RWPE1 (cell line): ENCODE data around the gene DGCR6L.
A peak's percentile ranks its signal among the peaks of the same experiment; 100 is the strongest.
"Not testable (repeated sequence)": the region's sequence is repeated elsewhere in the genome, so short reads cannot be mapped to it uniquely, and the experiment has no call there.

Experiments
- CTCF ChIA-PET: fragments of 350-600 bp; sonication (Branson Sonifier 250); formaldehyde crosslinking; extraction: SDS; loops from one replicate; lab custom pipeline; 2021; lab: Yijun Ruan, JAX
- POLR2A ChIA-PET: fragments of 400-600 bp; formaldehyde crosslinking; extraction: SDS; loops from one replicate; lab custom pipeline; 2020; ENCODE audit warnings: antibody characterized with exemption; ENCODE audit not compliant: low non-redundant PET; lab: Yijun Ruan, JAX
- DNase-seq: peaks from one replicate; pipeline ENCODE4 v3.0.0; 2012; ENCODE audit warnings: low spot score
- H3K27ac ChIP-seq: fragments of 450-650 bp; 2 replicates; pipeline ENCODE4 v1.5.1; 2017
- TF ChIP-seq, protein P1 (sequence below): fragments of 450-650 bp; conservative IDR thresholded peaks from 2 replicates; pipeline ENCODE4 v1.5.1; 2017; ENCODE audit warnings: low read depth, mild to moderate bottlenecking

DGCR6L gene

DNA sequence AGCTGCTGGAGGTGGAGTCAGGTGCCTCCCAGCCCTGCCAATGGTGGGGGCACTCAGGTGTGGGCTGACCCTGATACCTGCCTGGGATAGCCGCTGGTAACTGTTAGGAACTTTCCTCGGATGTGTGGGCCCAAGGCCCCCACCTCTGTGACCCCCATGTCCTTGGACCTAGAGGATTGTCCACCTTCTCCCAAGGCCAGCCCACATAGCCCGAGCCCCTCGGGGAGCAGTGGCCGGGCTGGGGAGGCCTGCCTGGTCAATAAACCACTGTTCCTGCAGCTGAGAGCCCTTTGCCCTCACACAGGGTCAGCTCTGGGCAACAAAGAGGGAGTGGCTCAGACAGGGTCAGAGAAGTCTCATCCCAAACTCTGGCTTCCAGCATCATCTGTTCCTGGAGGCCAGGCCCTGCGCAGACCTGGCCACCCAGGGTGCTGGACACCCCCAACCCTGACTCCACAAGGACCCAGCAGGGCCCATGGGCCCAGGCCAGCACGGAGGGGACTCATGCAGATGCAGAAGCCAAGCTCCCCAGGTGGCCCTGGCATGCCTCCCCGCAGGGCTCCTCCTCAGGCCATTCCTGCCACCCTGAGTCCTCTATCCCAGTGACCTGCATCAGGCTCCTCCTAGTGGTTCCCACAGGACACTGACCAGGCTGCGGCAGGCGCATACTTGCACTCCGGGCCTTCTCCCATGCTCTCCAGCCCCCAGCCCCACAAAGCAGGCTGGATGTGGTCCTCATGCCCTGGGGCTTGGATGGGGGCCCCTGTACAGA, 6.4 kb downstream of the DGCR6L start:
- CTCF ChIA-PET, POLR2A ChIA-PET, DNase-seq, H3K27ac ChIP-seq: not testable (repeated sequence)

DNA sequence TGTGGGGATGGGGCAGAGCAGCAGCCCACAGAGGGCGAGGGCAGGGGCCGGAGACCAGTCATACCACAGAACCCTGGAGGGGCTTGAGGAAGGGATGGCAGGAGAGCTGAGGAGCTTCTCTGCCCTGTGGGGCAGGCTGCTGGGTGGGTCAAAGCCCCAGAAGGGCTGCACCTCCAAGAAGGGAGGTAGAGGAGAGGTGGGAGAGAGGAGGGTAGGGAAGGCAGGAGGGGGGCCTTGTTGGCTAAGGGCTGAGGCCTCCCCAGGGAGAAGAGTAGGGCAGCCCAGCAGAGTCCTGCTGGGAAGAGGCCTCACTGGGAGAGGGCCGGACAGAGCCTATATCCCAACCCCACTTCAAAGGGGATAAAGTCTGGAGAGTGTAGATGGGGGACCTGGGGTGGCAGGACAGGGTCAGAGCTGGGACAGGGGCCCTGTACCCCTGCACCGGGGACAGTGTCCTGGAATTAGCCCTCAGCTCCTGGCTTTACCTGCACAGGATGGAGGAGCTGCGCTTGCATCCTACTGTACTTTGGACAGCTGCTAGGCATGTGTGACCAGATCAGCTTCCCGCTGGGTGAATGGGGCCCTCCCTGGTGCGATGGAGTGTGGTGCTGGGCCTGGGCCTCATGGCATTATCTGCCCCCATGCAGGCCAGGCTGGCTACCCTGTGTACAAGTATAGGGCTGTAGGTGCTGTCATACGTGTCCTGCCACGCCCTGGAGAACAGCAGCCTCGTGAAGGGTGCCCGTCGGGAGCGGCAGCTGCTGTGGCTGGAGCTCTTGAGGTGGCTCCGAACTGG, 7.3 kb downstream of the DGCR6L start:
- DNase-seq = no peak
- peak overlapping the region; percentile 38 for H3K27ac ChIP-seq
- ChIA-PET CTCF (no interaction called here), POLR2A (no interaction called here)
- TF ChIP-seq, protein P1, sequence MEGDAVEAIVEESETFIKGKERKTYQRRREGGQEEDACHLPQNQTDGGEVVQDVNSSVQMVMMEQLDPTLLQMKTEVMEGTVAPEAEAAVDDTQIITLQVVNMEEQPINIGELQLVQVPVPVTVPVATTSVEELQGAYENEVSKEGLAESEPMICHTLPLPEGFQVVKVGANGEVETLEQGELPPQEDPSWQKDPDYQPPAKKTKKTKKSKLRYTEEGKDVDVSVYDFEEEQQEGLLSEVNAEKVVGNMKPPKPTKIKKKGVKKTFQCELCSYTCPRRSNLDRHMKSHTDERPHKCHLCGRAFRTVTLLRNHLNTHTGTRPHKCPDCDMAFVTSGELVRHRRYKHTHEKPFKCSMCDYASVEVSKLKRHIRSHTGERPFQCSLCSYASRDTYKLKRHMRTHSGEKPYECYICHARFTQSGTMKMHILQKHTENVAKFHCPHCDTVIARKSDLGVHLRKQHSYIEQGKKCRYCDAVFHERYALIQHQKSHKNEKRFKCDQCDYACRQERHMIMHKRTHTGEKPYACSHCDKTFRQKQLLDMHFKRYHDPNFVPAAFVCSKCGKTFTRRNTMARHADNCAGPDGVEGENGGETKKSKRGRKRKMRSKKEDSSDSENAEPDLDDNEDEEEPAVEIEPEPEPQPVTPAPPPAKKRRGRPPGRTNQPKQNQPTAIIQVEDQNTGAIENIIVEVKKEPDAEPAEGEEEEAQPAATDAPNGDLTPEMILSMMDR = no peak

DNA sequence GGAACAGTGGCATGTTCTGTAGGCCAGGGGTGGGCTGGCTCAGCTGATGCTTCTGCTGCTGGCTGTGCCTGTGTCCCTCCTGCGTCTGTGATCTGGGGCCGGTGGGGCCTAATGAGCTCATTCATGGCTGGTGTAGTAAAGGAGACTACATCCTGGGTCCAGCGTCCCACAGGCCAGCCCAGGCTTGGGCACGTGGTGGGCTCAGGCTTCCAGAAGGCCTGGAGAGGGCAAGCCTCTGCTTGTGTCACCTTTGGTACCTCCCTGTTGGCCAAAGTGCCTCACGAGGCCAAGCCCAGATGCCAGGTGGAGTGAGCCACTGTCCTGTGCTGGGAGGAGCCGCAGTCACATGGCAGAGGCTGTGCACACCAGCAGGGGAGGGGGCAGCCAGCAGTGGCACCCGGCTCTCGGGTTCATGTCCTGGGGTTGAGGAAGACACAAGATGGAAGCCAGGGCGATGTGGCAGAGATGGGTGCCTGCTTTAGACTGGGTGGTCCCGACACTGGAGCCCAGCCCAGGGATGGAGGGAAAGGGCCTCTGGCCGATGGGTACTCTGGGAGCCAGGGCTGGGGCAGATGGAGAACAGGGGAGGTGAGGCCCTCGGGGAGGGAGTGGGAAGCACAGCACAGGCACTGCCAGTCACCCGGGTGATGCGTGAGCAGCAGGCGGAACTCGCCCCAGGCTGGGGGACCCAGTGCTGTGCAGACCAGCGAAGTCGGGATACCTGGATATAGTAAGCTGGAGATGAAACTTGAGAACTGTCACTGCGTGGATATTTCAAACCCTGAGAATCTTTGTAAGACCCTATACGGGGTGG, 8.4 kb downstream of the DGCR6L start:
- POLR2A ChIA-PET = not testable (repeated sequence)

DNA sequence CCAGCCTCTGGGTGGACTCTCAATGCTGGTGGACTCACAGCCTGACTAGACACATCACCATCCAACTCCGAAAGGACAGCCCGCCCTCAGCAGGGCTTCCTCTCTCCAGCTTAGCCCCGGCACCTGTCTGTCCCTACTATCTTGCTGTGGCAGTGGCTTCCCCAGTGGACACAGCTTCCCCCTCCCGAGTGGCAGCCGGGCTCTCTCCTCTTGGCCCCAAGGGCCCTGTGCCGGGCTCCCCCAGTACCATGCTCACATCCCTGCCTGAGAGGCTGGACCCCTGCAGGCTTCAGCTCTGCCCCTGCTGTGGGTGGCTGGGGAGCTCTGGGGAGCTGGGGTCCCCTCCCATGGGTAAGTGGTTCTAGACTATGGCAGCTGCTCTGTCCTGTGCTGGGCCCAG, 9.1 kb downstream of the DGCR6L start:
- H3K27ac ChIP-seq = peak overlapping the region; percentile 21; the same call in 1 of the 2 replicates
- CTCF ChIA-PET, POLR2A ChIA-PET: not testable (repeated sequence)

More for the DNA sequence above, 8.4 kb downstream of the DGCR6L start:
- H3K27ac ChIP-seq = peak overlapping the region; percentile 38
- DNase-seq, CTCF ChIA-PET: not testable (repeated sequence)

DNA sequence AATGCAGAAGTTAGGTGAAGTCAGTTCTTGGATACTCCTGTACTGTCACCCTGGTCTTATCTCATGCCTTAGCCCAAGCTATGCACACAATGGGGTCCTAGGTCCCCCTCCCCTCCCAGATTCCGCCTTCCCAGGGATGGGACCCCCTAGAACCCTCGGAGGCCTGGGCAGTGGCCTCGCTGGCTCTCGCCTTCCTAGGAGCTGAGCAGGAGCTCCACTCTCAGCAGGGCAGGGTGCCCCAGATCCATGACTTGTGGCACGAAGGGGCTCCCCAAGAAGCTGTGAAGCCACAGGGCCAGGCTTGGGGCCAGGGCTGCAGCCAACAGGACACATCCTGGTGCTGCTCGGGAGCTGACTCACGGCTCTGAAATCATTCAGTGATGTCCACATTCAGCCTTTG, 9.7 kb downstream of the DGCR6L start:
- DNase-seq, POLR2A ChIA-PET, CTCF ChIA-PET, H3K27ac ChIP-seq: not testable (repeated sequence)

More for the DNA sequence above, 9.1 kb downstream of the DGCR6L start:
- DNase-seq = not testable (repeated sequence)

DNA sequence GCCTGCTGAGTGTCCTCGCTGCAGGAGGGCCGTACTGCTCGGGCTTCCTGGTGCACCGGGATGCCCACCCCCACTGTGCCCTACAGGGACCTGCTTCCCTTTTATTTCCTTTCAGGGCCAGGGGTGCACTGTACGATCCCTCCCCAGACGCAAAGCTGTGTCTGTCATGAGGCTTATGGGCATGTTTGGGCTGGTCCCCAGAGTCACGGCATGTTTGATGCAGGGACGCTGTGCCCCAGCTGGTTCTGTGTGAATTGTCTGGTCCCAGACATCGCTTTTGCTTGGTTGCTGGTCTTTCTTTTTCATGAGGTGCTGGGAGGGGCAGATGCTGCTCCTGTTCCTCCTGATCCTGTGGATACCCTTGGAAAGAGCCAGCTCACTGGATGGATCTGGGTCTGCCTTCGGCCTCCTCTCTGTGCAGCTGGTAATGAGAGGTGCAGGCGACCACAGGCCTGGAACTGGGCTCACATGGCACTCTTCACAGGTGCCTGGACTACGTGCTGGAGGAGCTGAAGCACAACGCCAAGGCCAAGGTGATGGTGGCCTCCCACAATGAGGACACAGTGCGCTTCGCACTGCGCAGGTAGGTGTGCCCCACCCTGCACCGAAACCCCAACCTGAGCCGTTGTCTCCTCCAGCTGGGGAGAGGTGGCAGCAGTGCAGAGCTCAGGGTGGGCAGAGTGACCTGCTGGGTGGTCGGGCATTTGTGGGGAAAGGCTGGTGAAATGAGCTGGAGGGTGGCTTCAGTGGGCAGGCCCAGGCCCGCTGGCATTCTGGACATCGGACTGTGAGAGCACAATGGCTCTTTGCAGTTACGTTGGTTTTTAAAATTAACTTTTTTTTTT, 10.8 kb downstream of the DGCR6L start:
- POLR2A ChIA-PET, DNase-seq, CTCF ChIA-PET: not testable (repeated sequence)
- peak overlapping the region; percentile 17 for H3K27ac ChIP-seq

DNA sequence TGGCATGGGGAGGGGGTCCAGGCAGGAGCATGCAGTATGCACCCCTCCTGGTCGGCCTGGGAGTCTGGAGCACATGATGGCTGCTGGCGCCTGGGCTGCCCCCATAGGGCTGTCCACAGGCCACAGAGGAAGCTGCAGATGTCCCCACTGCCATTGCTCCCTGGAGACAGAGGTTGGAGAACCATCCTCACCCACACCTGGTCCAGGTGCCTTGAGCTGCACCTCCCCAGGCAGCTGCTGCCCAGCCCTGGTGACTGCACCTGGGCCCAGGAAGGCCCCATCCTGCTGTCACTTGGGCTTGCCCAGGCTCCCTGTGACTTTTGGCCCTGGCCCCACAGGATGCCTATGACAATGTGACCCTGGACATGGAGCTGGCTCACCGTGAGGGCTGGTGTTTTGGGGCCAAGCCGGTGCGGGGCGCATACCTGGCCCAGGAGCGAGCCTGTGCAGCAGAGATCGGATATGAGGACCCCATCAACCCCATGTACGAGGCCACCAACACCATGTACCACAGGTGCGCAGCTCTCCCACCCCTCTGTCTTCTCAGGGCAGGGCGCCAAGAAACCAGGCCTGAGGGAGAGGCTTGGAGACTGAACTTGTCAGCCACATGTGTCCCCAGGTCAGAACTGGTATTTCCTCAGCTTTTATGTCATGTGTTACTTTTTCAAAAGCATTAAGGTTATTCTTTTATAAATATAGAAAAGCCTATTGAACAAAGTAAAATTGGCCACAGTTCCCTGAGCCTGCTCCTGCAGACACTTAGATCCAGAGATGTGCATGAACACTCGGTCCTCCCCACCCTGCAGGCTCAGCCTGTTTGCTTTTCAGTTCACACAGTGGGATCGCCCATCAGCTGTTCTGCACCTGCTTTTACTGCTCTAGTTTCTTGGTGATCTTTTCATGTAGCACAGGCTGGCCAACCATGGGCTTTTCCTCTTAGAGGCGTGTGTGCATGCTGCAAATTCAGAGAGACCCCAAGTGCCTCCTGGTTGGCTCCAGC, 12.1 kb downstream of the DGCR6L start:
- POLR2A ChIA-PET, CTCF ChIA-PET, H3K27ac ChIP-seq: not testable (repeated sequence)

DNA sequence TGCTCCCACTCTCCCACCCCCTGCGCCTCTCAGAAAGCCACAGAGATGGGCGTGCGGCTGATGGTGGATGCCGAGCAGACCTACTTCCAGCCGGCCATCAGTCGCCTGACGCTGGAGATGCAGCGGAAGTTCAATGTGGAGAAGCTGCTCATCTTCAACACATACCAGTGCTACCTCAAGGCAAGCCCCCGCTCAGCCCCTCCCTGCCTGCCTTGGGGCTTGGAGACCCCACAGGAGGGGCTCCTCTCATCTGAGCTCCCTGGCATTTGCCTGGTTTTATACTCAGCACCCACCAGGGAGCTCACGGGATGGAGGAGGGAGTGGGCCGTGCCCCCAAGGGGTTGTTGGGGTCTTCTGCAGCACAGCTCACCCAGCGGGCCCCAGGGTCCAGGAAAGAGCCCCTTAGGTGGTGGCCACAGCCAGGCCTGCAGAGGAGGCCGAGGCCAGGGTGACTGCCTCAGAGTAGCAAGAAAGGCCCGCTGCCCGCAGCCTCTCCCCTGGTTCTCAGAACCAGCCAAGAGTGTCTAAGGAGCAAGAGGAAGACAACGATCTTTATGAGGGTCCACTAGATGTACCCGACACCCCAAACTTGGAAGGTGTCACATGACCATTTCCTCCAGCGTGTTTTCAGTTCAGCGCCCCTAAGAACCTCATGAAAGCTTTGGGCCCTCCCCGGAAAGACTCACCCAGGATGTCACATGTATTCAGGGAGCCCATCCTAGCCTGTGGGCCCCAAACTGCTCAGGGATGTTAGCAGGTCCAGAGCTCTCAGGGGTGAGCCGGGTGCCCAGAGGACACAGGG, 13.0 kb downstream of the DGCR6L start:
- H3K27ac ChIP-seq, DNase-seq, CTCF ChIA-PET, POLR2A ChIA-PET: not testable (repeated sequence)

More for the DNA sequence above, 12.1 kb downstream of the DGCR6L start:
- DNase-seq = not testable (repeated sequence)
